Panc1 (cell line): Measurements from ENCODE around the gene TESMIN. TPM values are rescaled to one million over a fixed set of nuclear protein-coding genes. Genes with fewer than 3 reads are reported as not detected.

ENCODE experiments used
- ATAC-seq: fragments of 200-7000 bp; cut with Tn5 transposase; 2 replicates; pipeline ENCODE4 v1.9.1; 2020; ENCODE audit warnings: mild to moderate bottlenecking, moderate library complexity
- BruUV-seq: library from RNA; stranded (reverse); fragments of 400-500 nt; replicated peaks from 2 replicates; lab custom pipeline; 2021; lab: Mats Ljungman, UMichigan
- CTCF ChIA-PET: fragments of 300-600 bp; sonication (Branson Sonifier 250); formaldehyde crosslinking; loops from one replicate; lab custom pipeline; 2022; ENCODE audit warnings: antibody characterized with exemption; lab: Charles Lee
- POLR2A ChIA-PET: fragments of 300-600 bp; sonication (Branson Sonifier 250); formaldehyde crosslinking; loops from one replicate; lab custom pipeline; 2022; ENCODE audit warnings: antibody characterized with exemption; lab: Charles Lee
- DNase-seq: peaks from one replicate; pipeline ENCODE4 v3.0.0-alpha.2; 2010; ENCODE audit warnings: low read depth, low spot score
- H3K27ac ChIP-seq: 2 replicates; pipeline ENCODE4 v1.5.1; 2011; ENCODE audit warnings: mild to moderate bottlenecking, low read length, inconsistent platforms
- H3K27me3 ChIP-seq: fragments of 200-500 bp; sonication (Bioruptor generic); 2 replicates; pipeline ENCODE4 v1.6.0; 2014; ENCODE audit warnings: low read length, inconsistent platforms; ENCODE audit not compliant: control insufficient read depth, insufficient read depth
- H3K36me3 ChIP-seq: fragments of 200-500 bp; sonication (Bioruptor generic); 2 replicates; pipeline ENCODE4 v1.5.1; 2014; ENCODE audit warnings: inconsistent platforms, mild to moderate bottlenecking, low read length, moderate library complexity; ENCODE audit not compliant: control insufficient read depth, insufficient read depth
- H3K4me1 ChIP-seq: 2 replicates; pipeline ENCODE4 v1.5.1; 2011; ENCODE audit warnings: inconsistent platforms, mild to moderate bottlenecking, low read length, moderate library complexity; ENCODE audit not compliant: control insufficient read depth, insufficient read depth
- H3K4me3 ChIP-seq, 2 experiments: 2 replicates each; pipeline ENCODE4 v1.5.1; 2011 to 2012; ENCODE audit warnings: low read depth in 2 of 2, low read length in 2 of 2, mild to moderate bottlenecking in 2 of 2, inconsistent platforms in 1 of 2, moderate library complexity in 1 of 2
- H3K9me3 ChIP-seq: fragments of 200-500 bp; sonication (Bioruptor generic); 2 replicates; pipeline ENCODE4 v1.5.1; 2014; ENCODE audit warnings: low read depth, mild to moderate bottlenecking, inconsistent platforms, low read length, moderate library complexity; ENCODE audit not compliant: control insufficient read depth, insufficient read depth
- CTCF ChIP-seq: fragments of 450-650 bp; IDR thresholded peaks from 2 replicates; pipeline ENCODE4 v1.5.1; 2017; ENCODE audit warnings: mild to moderate bottlenecking
- POLR2AphosphoS5 ChIP-seq: IDR thresholded peaks from 2 replicates; pipeline ENCODE4 v1.6.1; 2012; ENCODE audit warnings: mild to moderate bottlenecking, low read depth, low read length, moderate library complexity
- REST ChIP-seq, 2 experiments: IDR thresholded peaks; 2 replicates each; pipeline ENCODE4 v1.6.1; 2011 to 2012; ENCODE audit warnings: low read depth in 2 of 2, control low read depth in 1 of 2, low read length in 1 of 2, mild to moderate bottlenecking in 1 of 2, moderate library complexity in 1 of 2; ENCODE audit not compliant: insufficient read depth in 1 of 2
- SIN3A ChIP-seq: IDR thresholded peaks from 2 replicates; pipeline ENCODE4 v1.6.1; 2012; ENCODE audit warnings: low read depth, mild to moderate bottlenecking, low read length, moderate library complexity, borderline replicate concordance; ENCODE audit not compliant: insufficient read depth
- TCF7L2 ChIP-seq: IDR thresholded peaks from 2 replicates; pipeline ENCODE4 v1.6.1; 2011; ENCODE audit warnings: mild to moderate bottlenecking, low read depth, low read length, inconsistent platforms
- in situ Hi-C: cut with HindIII; loops from 2 replicates; pipeline ENCODE4 v1.10.0; 2016; ENCODE audit warnings: low sequenced_read_pairs, low pct_unique_long_range_greater_than_20kb
- intact Hi-C: fragments of 100-400 bp; cut with micrococcal nuclease; formaldehyde crosslinking; loops from one replicate; pipeline ENCODE4 v1.10.0; 2022; ENCODE audit not compliant: unreplicated experiment
- total RNA-seq: library from RNA; stranded (reverse); gene quantifications from one replicate; pipeline ENCODE4 v1.2.1, GENCODE V29; 2021; ENCODE audit not compliant: unreplicated experiment

Gene TESMIN
- total RNA-seq, 1 experiment from 2014 or later = 47.6 TPM

GRCh38 chr11:68666849-68667248 lies 84.5 kb downstream of the TESMIN start:
- H3K4me1 ChIP-seq = no peaks in the 10 kb centered on the region
- BruUV-seq = no TSS peak
- CTCF ChIA-PET = no interaction called here
- H3K27me3 ChIP-seq = no peaks in the 10 kb centered on the region
- H3K36me3 ChIP-seq = no peaks in the 10 kb centered on the region
- no peak for TF ChIP-seq REST (IDR thresholded peaks at IDR 0.05; ENCODE audit: insufficient read depth in 1 of 2, low read depth in 2 of 2, low read length in 1 of 2)
- no peak for TF ChIP-seq CTCF
- no peak for TF ChIP-seq TCF7L2
- TF ChIP-seq SIN3A = no peak
- TF ChIP-seq POLR2AphosphoS5 = no peak
- POLR2A ChIA-PET = no interaction called here
- no peak overlapping the region for H3K27ac ChIP-seq
- in situ Hi-C loops = no loop called here
- intact Hi-C loops = no loop called here
- DNase-seq (no peak), ATAC-seq (no peak)
- no peaks in the 10 kb centered on the region for H3K9me3 ChIP-seq
- no peak overlapping the region for H3K4me3 ChIP-seq

GRCh38 chr11:68665436-68665835 lies 85.9 kb downstream of the TESMIN start:
- Histone ChIP-seq H3K4me3 (no peak overlapping the region), H3K27ac (no peak overlapping the region), H3K9me3 (no peaks in the 10 kb centered on the region), H3K36me3 (no peaks in the 10 kb centered on the region; the same call in 1 of the 2 replicates), H3K4me1 (no peaks in the 10 kb centered on the region), H3K27me3 (no peaks in the 10 kb centered on the region)
- CTCF ChIA-PET = no interaction called here
- intact Hi-C loops (no loop called here), in situ Hi-C loops (no loop called here)
- POLR2A ChIA-PET = interaction anchor here (0.6 kb wide), 1 partner anchor 12 kb away, joined by 4 read pairs; no protein-coding TSS in a partner anchor
- ATAC-seq (no peak), DNase-seq (no peak)
- no TSS peak for BruUV-seq
- TF ChIP-seq CTCF (no peak), REST (IDR thresholded peaks at IDR 0.05; ENCODE audit: insufficient read depth in 1 of 2, low read depth in 2 of 2, low read length in 1 of 2) (no peak), SIN3A (no peak), TCF7L2 (no peak), POLR2AphosphoS5 (no peak)
